HFFc6 (cell line): ENCODE data around the gene CARD18. TPM values are rescaled to one million over a fixed set of nuclear protein-coding genes. Genes with fewer than 3 reads are reported as not detected.

Experiments used
- DNase-seq: peaks from one replicate; pipeline ENCODE4 v3.0.0-alpha.2; 2018
- H3K27ac Mint-ChIP-seq: 2 replicates; pipeline ENCODE4 v1.8.0; 2020; ENCODE audit warnings: mild to moderate bottlenecking, mixed read lengths
- H3K27me3 Mint-ChIP-seq: 2 replicates; pipeline ENCODE4 v1.8.0; 2021; ENCODE audit warnings: mild to moderate bottlenecking, moderate library complexity, mixed read lengths; ENCODE audit not compliant: insufficient read depth
- H3K36me3 Mint-ChIP-seq: 2 replicates; pipeline ENCODE4 v1.8.0; 2021; ENCODE audit warnings: low read depth, mixed read lengths
- H3K4me1 Mint-ChIP-seq: 2 replicates; pipeline ENCODE4 v1.8.0; 2020; ENCODE audit warnings: low read depth, mixed read lengths
- H3K4me3 Mint-ChIP-seq: 2 replicates; pipeline ENCODE4 v1.8.0; 2020; ENCODE audit warnings: mild to moderate bottlenecking, moderate library complexity, mixed read lengths
- H3K9me3 Mint-ChIP-seq: 2 replicates; pipeline ENCODE4 v1.8.0; 2020; ENCODE audit warnings: mild to moderate bottlenecking, mixed read lengths
- total RNA-seq, 6 experiments: library from RNA; stranded (reverse); fragmentation: NEBNext Ultra II Directional; extraction: Animal tissue kit (Norgen Biotek cat#: 25700); gene quantifications; 2 replicates in 1 of 6; 3 replicates in 5 of 6; pipeline ENCODE4 v1.2.3, GENCODE V29; 2021
- TF ChIP-seq, protein P1 (sequence below): fragments of 200-600 bp; sonication (generic); IDR thresholded peaks from 2 replicates; pipeline ENCODE4 v1.5.0; 2021; ENCODE audit warnings: antibody characterized with exemption, mild to moderate bottlenecking

CARD18 gene
- total RNA-seq, 6 experiments from 2014 or later = not detected

DNA sequence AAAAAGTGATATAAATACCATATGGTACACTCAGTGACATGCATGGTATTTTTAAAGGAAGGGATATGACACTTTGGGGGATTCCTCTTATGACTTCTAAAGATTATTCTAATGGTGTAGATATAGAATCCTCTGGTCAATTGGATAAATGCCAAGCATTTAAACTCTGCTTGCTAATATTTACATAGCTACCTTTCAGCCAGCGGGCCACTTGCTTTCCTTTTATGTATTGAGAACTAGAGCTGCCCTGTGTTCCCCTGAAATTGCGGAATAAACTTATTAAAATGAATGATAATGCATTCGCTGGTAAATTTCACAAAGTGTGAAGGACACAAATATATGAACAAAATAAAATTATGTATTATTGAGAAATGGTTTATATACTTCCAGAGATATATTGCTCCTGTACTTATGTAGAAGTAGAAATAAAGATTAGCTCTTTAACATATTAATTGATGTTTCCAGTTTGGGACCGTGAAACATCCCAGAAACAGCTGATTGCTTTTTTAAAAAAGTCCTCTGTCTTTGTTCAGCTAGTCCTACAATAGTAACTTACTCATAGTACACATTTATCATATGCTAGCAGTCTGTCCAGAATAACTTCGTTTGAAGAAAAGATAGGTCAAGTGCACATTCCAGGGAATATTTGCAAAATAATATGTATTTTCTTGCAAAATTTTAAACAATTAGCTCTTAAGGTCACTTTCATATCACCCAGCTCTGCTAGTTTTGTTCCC, 40.1 kb upstream of the CARD18 start:
- no peak for DNase-seq
- no peaks in the 10 kb centered on the region for H3K9me3 Mint-ChIP-seq
- H3K27ac Mint-ChIP-seq = no peak overlapping the region
- TF ChIP-seq, protein P1, sequence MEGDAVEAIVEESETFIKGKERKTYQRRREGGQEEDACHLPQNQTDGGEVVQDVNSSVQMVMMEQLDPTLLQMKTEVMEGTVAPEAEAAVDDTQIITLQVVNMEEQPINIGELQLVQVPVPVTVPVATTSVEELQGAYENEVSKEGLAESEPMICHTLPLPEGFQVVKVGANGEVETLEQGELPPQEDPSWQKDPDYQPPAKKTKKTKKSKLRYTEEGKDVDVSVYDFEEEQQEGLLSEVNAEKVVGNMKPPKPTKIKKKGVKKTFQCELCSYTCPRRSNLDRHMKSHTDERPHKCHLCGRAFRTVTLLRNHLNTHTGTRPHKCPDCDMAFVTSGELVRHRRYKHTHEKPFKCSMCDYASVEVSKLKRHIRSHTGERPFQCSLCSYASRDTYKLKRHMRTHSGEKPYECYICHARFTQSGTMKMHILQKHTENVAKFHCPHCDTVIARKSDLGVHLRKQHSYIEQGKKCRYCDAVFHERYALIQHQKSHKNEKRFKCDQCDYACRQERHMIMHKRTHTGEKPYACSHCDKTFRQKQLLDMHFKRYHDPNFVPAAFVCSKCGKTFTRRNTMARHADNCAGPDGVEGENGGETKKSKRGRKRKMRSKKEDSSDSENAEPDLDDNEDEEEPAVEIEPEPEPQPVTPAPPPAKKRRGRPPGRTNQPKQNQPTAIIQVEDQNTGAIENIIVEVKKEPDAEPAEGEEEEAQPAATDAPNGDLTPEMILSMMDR = no peak
- no peaks in the 10 kb centered on the region for H3K27me3 Mint-ChIP-seq
- peaks cover 34% of the 10 kb centered on the region for H3K4me1 Mint-ChIP-seq
- no peaks in the 10 kb centered on the region for H3K36me3 Mint-ChIP-seq
- H3K4me3 Mint-ChIP-seq = no peak overlapping the region

DNA sequence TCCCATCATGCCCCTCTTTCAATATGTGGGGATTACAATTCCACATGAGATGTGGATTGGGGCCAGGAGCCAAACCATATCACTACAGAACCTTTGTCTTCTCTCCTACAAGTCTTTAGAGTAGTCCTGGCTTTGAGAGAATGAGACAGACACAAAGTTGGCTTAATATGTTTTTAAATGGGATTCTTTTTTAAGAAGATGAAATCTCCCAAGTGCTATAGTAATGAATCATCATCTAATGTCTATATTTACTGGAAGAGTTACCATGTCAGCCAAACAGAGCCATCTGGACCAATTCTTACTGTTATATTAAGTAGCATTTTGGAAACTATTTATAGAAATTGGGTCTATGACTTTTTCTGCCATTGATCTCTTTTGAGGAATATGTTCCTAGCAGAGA, 38.1 kb upstream of the CARD18 start:
- Mint-ChIP-seq H3K4me1 (peaks cover 34% of the 10 kb centered on the region), H3K9me3 (no peaks in the 10 kb centered on the region), H3K4me3 (no peak overlapping the region), H3K27me3 (no peaks in the 10 kb centered on the region), H3K27ac (peak overlapping the region; percentile 96), H3K36me3 (no peaks in the 10 kb centered on the region)
- peak; percentile 87 for DNase-seq
- TF ChIP-seq, protein P1 = no peak

DNA sequence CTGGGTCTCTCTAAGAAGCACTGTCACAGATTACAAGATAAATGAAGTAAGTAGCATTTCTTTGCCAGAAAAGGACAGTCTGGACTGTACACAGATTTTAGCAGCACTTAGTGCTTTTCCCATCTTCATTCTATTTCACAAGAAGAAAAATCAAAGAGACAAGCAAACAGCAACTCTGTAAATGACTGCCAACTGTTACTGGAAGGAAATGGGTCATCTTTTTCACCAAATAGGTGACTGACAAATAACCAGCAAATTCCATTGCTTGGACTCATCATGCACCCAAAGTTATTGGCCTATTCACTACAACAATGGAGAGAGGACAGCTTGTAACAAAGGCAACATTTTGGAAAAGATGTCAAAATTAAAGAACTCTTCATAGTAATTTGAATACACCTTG, 28.9 kb upstream of the CARD18 start:
- Mint-ChIP-seq H3K27me3 (no peaks in the 10 kb centered on the region), H3K36me3 (peaks cover 9% of the 10 kb centered on the region; the same call in 1 of the 2 replicates), H3K27ac (peak overlapping the region; percentile 69), H3K9me3 (peaks cover 5% of the 10 kb centered on the region), H3K4me1 (peaks cover 14% of the 10 kb centered on the region), H3K4me3 (no peak overlapping the region; the same call in 1 of the 2 replicates)
- TF ChIP-seq, protein P1 = no peak
- peak; percentile 33 for DNase-seq

DNA sequence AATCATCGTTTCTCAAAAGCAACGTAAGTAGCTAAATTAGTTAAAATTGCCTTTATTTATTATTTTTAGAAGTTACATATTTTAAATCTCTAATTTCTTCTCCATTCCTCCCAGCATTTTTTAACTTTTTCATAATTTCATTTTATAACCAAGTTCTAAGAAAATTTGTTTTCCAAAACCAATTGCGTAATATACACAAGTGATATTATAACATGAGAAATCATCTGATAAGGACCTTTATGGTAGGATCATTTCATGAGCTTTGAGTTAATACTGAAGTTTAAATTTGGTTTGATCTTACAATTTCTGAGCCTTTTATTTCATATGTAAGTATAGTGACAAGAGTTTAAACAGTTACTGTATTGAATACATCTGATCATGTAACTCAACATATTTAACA, 27.7 kb upstream of the CARD18 start:
- TF ChIP-seq, protein P1 = no peak
- Mint-ChIP-seq H3K4me3 (no peak overlapping the region), H3K9me3 (peaks cover 5% of the 10 kb centered on the region), H3K27ac (no peak overlapping the region), H3K36me3 (peaks cover 16% of the 10 kb centered on the region), H3K27me3 (no peaks in the 10 kb centered on the region), H3K4me1 (peaks cover 14% of the 10 kb centered on the region)
- no peak for DNase-seq

DNA sequence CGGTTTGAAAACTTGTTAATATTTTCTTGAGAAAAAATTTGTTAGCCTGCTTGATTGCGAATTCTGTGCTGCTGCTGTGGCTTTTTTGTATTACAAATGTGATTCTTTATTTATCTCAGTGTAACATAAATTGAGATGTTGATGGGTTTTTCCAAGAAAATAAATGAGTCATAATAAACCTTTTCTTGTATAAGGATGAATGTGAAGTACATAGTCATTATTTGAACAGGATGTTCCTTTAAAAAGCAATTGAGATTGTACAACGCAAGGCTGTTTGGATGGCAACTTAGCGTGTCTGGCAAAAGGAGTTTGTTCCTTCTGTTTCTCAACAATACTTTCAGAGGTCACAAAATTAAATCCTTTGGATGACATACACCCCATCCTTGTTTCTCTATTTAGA, 24.6 kb upstream of the CARD18 start:
- Mint-ChIP-seq H3K4me3 (no peak overlapping the region), H3K27ac (no peak overlapping the region), H3K9me3 (no peaks in the 10 kb centered on the region), H3K27me3 (no peaks in the 10 kb centered on the region), H3K4me1 (peaks cover 14% of the 10 kb centered on the region), H3K36me3 (peaks cover 7% of the 10 kb centered on the region)
- TF ChIP-seq, protein P1 = no peak
- no peak for DNase-seq
